ENCODE data around the gene DSPP. TPM values are rescaled to one million over a fixed set of nuclear protein-coding genes. Genes with fewer than 3 reads are reported as not detected.

The DSPP gene
- polyA plus RNA-seq, 3 donors: not detected

- Histone ChIP-seq H3K4me3 (replicated peaks in 1 of 3; ENCODE audit: low read depth in 2 of 3, low read length in 3 of 3) (no peak overlapping the region), H3K9me3 (replicated peaks in 1 of 2; ENCODE audit: control insufficient read depth in 1 of 2, insufficient read depth in 1 of 2, low read length in 2 of 2) (no peaks in the 10 kb centered on the region), H3K9ac (ENCODE audit: insufficient read depth, low read length, poor library complexity, severe bottlenecking) (no peak overlapping the region), H3K4me1 (ENCODE audit: control insufficient read depth in 1 of 2, insufficient read depth in 2 of 2, low read length in 2 of 2) (no peaks in the 10 kb centered on the region), H3K27ac (ENCODE audit: low read depth in 1 of 2, low read length in 2 of 2) (no peak overlapping the region), H2AFZ (ENCODE audit: insufficient read depth, low read depth, low read length, poor library complexity, severe bottlenecking) (no peak overlapping the region), H3K36me3 (replicated peaks in 1 of 2; ENCODE audit: control insufficient read depth in 1 of 2, insufficient read depth in 2 of 2, low read length in 2 of 2) (no peaks in the 10 kb centered on the region), H3K4me2 (replicated peaks; ENCODE audit: extremely low read depth, low read length, poor library complexity, severe bottlenecking) (no peak overlapping the region), H3K27me3 (ENCODE audit: control insufficient read depth in 2 of 2, insufficient read depth in 2 of 2, low read length in 2 of 2) (peaks cover 0 to 3% of the 10 kb centered on the region in 2 donors), H4K20me1 (ENCODE audit: insufficient read depth, low read length) (no peaks in the 10 kb centered on the region), H3K79me2 (ENCODE audit: insufficient read depth, low read length) (no peaks in the 10 kb centered on the region)
- no peak for TF ChIP-seq CTCF (IDR thresholded peaks at IDR 0.05)
- Mint-ChIP-seq H3K4me1 (no peaks in the 10 kb centered on the region), H3K4me3 (no peak overlapping the region), H3K27ac (no peak overlapping the region), H3K9me3 (peaks cover 0 to 2% (median 0%) of the 10 kb centered on the region in 7 donors), H3K36me3 (no peaks in the 10 kb centered on the region), H3K27me3 (ENCODE audit: low read depth in 3 of 3) (peaks cover 0 to 2% (median 0%) of the 10 kb centered on the region in 3 donors)
- WGBS (ENCODE audit: insufficient coverage): 91% methylated on average over 7 of the region's 9 CpGs
- DNase-seq: no peak
- intact Hi-C loops (cut with micrococcal nuclease): no loop called here
These were observed 7.9 kb downstream of the DSPP start for GRCh38 chr4:87616268-87616667.

GRCh38 chr4:87620086-87620485, 11.8 kb downstream of the DSPP start:
- no peak overlapping the region for H3K4me2 ChIP-seq (replicated peaks; ENCODE audit: extremely low read depth, low read length, poor library complexity, severe bottlenecking)
- DNase-seq: no peak
- Mint-ChIP-seq H3K9me3 (peaks cover 0 to 2% (median 0%) of the 10 kb centered on the region in 7 donors), H3K4me1 (no peaks in the 10 kb centered on the region), H3K36me3 (no peaks in the 10 kb centered on the region), H3K27ac (no peak overlapping the region), H3K4me3 (no peak overlapping the region), H3K27me3 (ENCODE audit: low read depth in 3 of 3) (peaks cover 0 to 2% (median 0%) of the 10 kb centered on the region in 3 donors)
- H3K27ac ChIP-seq (ENCODE audit: low read depth in 1 of 2, low read length in 2 of 2): no peak overlapping the region
- H3K27me3 ChIP-seq (ENCODE audit: control insufficient read depth in 2 of 2, insufficient read depth in 2 of 2, low read length in 2 of 2): peaks cover 0 to 3% of the 10 kb centered on the region in 2 donors
- no peak overlapping the region for H3K4me3 ChIP-seq (replicated peaks in 1 of 3; ENCODE audit: low read depth in 2 of 3, low read length in 3 of 3)
- no peaks in the 10 kb centered on the region for H3K9me3 ChIP-seq (replicated peaks in 1 of 2; ENCODE audit: control insufficient read depth in 1 of 2, insufficient read depth in 1 of 2, low read length in 2 of 2)
- intact Hi-C loops (cut with micrococcal nuclease): no loop called here
- H3K79me2 ChIP-seq (ENCODE audit: insufficient read depth, low read length): no peaks in the 10 kb centered on the region
- no peaks in the 10 kb centered on the region for H3K4me1 ChIP-seq (ENCODE audit: control insufficient read depth in 1 of 2, insufficient read depth in 2 of 2, low read length in 2 of 2)
- TF ChIP-seq CTCF (IDR thresholded peaks at IDR 0.05): no peak
- H2AFZ ChIP-seq (ENCODE audit: insufficient read depth, low read depth, low read length, poor library complexity, severe bottlenecking): no peak overlapping the region
- H4K20me1 ChIP-seq (ENCODE audit: insufficient read depth, low read length): no peaks in the 10 kb centered on the region
- no peak overlapping the region for H3K9ac ChIP-seq (ENCODE audit: insufficient read depth, low read length, poor library complexity, severe bottlenecking)
- H3K36me3 ChIP-seq (replicated peaks in 1 of 2; ENCODE audit: control insufficient read depth in 1 of 2, insufficient read depth in 2 of 2, low read length in 2 of 2): no peaks in the 10 kb centered on the region
- 94% methylated on average over 3 of the region's 6 CpGs for WGBS (ENCODE audit: insufficient coverage)
